ENCODE data around the gene MAMDC2.

The MAMDC2 gene

DNA sequence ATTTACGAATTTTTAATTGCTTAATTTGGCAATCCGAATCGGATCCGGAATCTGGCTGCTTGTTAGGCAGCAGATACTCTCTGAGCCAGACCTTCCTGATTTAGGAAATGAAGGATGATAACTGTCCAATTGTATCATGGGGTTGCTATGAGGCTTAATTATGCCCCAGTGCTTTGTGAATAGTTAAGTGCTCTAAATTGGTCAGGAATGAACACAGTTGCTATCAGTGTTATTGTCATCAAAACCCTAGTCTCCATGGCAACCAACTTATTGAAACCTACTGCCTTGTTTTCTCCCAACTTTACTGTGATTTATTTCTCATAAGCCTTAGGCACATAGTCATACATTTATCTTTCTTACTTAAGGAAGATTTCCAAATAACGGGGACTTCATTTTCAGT lies 47.9 kb downstream of the MAMDC2 start:
- no peak for DNase-seq (ENCODE audit: low read depth)
- TF ChIP-seq, protein P1, sequence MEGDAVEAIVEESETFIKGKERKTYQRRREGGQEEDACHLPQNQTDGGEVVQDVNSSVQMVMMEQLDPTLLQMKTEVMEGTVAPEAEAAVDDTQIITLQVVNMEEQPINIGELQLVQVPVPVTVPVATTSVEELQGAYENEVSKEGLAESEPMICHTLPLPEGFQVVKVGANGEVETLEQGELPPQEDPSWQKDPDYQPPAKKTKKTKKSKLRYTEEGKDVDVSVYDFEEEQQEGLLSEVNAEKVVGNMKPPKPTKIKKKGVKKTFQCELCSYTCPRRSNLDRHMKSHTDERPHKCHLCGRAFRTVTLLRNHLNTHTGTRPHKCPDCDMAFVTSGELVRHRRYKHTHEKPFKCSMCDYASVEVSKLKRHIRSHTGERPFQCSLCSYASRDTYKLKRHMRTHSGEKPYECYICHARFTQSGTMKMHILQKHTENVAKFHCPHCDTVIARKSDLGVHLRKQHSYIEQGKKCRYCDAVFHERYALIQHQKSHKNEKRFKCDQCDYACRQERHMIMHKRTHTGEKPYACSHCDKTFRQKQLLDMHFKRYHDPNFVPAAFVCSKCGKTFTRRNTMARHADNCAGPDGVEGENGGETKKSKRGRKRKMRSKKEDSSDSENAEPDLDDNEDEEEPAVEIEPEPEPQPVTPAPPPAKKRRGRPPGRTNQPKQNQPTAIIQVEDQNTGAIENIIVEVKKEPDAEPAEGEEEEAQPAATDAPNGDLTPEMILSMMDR (IDR thresholded peaks at IDR 0.05; ENCODE audit: low read depth, low read length), result no peak
- TF ChIP-seq POLR2A (IDR thresholded peaks at IDR 0.05; ENCODE audit: extremely low read depth, insufficient read length), result no peak
- no peak for TF ChIP-seq MYC (IDR thresholded peaks at IDR 0.05; ENCODE audit: low read depth, low read length)
- TF ChIP-seq, protein P2, sequence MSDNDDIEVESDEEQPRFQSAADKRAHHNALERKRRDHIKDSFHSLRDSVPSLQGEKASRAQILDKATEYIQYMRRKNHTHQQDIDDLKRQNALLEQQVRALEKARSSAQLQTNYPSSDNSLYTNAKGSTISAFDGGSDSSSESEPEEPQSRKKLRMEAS (IDR thresholded peaks at IDR 0.05; ENCODE audit: low read depth, low read length), result no peak
- no peak overlapping the region for H3K4me3 ChIP-seq (ENCODE audit: low read depth, low read length)

- TF ChIP-seq MYC (IDR thresholded peaks at IDR 0.05; ENCODE audit: low read depth, low read length) (no peak), POLR2A (IDR thresholded peaks at IDR 0.05; ENCODE audit: extremely low read depth, insufficient read length) (no peak)
- TF ChIP-seq, protein P1 (IDR thresholded peaks at IDR 0.05; ENCODE audit: low read depth, low read length), result no peak
- TF ChIP-seq, protein P2 (IDR thresholded peaks at IDR 0.05; ENCODE audit: low read depth, low read length), result no peak
- DNase-seq (ENCODE audit: low read depth), result no peak
- H3K4me3 ChIP-seq (ENCODE audit: low read depth, low read length), result no peak overlapping the region
Measured at GRCh38 chr9:70092190-70092589, 48.5 kb downstream of the MAMDC2 start.

GRCh38 chr9:70093095-70093494 lies 49.4 kb downstream of the MAMDC2 start:
- TF ChIP-seq POLR2A (IDR thresholded peaks at IDR 0.05; ENCODE audit: extremely low read depth, insufficient read length) (no peak), MYC (IDR thresholded peaks at IDR 0.05; ENCODE audit: low read depth, low read length) (no peak)
- TF ChIP-seq, protein P2 (IDR thresholded peaks at IDR 0.05; ENCODE audit: low read depth, low read length), result no peak
- TF ChIP-seq, protein P1 (IDR thresholded peaks at IDR 0.05; ENCODE audit: low read depth, low read length), result no peak
- H3K4me3 ChIP-seq (ENCODE audit: low read depth, low read length), result no peak overlapping the region
- DNase-seq (ENCODE audit: low read depth), result no peak

GRCh38 chr9:70093944-70094343 lies 50.3 kb downstream of the MAMDC2 start:
- DNase-seq (ENCODE audit: low read depth), result no peak
- TF ChIP-seq, protein P2 (IDR thresholded peaks at IDR 0.05; ENCODE audit: low read depth, low read length), result no peak
- no peak for TF ChIP-seq MYC (IDR thresholded peaks at IDR 0.05; ENCODE audit: low read depth, low read length)
- no peak for TF ChIP-seq POLR2A (IDR thresholded peaks at IDR 0.05; ENCODE audit: extremely low read depth, insufficient read length)
- TF ChIP-seq, protein P1 (IDR thresholded peaks at IDR 0.05; ENCODE audit: low read depth, low read length), result no peak
- no peak overlapping the region for H3K4me3 ChIP-seq (ENCODE audit: low read depth, low read length)

GRCh38 chr9:70094747-70095146 lies 51.1 kb downstream of the MAMDC2 start:
- no peak for DNase-seq (ENCODE audit: low read depth)
- TF ChIP-seq, protein P2 (IDR thresholded peaks at IDR 0.05; ENCODE audit: low read depth, low read length), result no peak
- no peak for TF ChIP-seq POLR2A (IDR thresholded peaks at IDR 0.05; ENCODE audit: extremely low read depth, insufficient read length)
- no peak for TF ChIP-seq MYC (IDR thresholded peaks at IDR 0.05; ENCODE audit: low read depth, low read length)
- TF ChIP-seq, protein P1 (IDR thresholded peaks at IDR 0.05; ENCODE audit: low read depth, low read length), result no peak
- no peak overlapping the region for H3K4me3 ChIP-seq (ENCODE audit: low read depth, low read length)

Data from NB4 (cell line).